ENCODE results near the gene ZFP36L2.
"Not testable (repeated sequence)": the region's sequence is repeated elsewhere in the genome, so short reads cannot be mapped to it uniquely, and the experiment has no call there.

Gene ZFP36L2

DNA sequence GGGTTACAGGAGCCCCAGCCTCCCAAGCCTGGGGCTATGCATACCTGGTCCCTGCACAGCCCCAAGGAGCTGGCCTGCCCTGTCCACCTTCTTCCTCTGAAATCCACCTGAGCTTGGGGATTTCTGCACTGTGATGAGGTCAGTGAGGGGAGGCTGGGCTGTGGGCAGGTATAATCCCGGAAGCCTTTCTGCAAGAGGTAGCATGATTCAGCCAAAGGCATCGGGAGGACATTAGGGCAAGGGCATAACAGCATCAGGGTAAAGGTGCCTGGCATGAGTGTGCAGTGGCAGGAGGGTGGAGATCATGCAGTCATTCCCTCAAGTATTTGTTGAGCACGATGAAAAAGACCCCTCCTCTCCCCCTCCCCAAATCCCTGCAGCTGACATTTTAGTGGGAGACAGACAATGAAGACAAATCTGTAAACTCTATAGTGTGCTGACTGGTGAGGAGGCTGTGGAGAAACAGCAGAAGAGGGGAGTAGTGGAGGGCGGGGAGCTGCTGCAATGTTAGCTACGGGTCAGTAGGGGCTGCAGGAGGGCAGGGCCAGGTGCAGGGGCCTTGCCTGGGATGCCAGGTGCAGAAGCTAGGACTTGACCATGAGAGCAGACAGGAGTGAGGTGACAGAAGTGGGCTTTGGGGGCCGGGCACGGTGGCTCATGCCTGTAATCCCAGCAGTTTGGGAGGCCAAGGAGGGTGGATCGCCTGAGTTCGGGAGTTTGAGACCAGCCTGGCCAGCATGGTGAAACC is 18.7 kb downstream of the ZFP36L2 start:
- DNase-seq (ENCODE audit: low read depth in 3 of 3) = no peak

DNA sequence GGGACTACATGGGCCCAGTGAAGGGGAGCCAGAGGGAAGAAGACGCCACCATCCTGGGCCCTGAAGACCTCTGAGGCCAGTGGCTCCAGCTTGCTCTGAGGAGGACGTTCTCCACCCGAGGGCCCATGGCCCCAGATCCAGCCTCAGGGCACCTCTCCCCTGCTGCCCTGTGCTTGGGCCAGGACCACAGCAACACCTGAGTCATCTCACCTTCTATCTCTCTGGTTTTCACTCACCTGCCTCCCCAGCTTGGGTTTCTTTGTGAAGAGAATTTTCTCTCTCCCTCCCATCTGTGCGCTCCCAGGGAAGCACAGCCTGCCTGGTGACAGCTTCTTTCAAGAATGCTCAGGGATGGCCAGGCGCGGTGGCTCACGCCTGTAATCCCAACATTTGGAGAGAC is 19.8 kb downstream of the ZFP36L2 start:
- no peak for DNase-seq (ENCODE audit: low read depth in 3 of 3)

DNA sequence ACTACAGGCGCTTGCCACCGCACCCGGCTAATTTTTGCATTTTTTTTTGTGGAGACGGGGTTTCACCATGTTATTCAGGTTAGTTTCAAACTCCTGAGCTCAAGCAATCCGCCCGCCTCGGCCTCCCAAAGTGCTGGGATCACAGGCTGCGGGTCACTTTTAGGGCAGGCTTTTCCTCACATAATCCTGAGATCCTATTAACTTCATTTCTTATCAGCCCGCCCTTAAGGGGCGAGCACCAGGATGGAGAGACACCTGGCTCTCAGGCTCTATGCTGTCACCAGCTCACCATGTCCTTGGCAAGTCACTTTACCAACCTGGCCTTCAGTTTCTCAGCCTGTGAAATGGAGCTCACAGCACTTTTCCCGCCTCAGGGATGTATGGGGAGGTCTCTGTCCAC is 23.0 kb downstream of the ZFP36L2 start:
- DNase-seq (ENCODE audit: low read depth in 3 of 3) = no peak

DNA sequence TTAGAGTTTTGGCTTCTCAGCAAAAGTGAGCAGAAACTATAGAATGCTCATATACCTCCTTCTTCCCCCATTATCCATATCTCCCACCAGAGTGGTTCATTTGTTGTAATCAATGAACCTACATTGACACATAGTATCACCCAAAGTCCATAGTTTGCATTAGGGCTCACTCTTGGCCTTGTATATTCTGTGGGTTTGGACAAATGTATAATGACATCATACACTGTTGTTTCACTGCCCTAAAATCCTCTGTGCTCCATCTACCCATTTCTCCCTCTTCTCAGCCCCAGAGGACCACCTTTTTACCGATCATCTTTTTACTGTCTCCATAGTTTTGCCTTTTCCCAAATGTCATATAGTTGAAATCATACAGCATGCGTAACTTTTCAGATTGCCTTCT is 24.1 kb downstream of the ZFP36L2 start:
- DNase-seq (ENCODE audit: low read depth in 3 of 3) = no peak

DNA sequence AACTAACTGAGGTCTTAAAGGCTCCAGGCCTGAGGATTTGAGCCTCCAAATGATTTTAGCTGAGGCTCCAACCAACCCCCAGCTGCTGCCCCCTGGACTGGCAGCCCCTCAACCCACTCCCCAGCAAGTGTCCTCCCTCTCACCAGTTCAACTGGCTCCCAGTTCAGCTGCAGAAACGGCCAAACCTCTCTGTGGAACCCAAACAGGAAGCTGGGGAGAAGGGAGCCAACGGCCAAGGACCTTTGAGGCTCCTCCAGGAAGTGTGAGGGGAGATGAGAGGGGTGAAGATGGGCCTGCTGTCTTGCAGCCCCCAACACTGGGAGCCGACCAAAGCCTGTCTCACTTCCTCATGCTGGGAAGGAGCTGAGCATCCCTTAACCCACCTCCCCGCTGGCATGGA is 24.9 kb downstream of the ZFP36L2 start:
- DNase-seq (ENCODE audit: low read depth in 3 of 3) = no peak

DNA sequence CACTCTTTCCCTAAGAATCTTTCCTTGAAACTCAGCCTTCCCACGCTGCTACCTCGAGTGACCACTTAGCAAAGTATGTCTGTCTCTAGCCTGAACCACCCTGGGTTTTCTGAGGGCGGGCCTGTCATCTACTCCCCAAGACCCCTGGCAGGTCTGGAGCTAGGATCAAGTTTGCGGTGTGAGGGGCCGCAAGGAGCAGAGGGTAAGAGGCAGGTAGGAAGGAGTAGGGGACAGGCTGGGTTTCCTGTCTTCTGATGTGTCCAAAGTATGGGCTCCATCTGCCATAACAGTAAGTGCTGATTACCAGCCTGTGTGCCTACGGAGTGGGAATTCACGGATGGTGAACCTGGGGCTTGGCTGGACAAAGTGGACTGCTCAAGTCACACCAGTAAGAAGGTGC is 25.4 kb downstream of the ZFP36L2 start:
- no peak for DNase-seq (ENCODE audit: low read depth in 3 of 3)

DNA sequence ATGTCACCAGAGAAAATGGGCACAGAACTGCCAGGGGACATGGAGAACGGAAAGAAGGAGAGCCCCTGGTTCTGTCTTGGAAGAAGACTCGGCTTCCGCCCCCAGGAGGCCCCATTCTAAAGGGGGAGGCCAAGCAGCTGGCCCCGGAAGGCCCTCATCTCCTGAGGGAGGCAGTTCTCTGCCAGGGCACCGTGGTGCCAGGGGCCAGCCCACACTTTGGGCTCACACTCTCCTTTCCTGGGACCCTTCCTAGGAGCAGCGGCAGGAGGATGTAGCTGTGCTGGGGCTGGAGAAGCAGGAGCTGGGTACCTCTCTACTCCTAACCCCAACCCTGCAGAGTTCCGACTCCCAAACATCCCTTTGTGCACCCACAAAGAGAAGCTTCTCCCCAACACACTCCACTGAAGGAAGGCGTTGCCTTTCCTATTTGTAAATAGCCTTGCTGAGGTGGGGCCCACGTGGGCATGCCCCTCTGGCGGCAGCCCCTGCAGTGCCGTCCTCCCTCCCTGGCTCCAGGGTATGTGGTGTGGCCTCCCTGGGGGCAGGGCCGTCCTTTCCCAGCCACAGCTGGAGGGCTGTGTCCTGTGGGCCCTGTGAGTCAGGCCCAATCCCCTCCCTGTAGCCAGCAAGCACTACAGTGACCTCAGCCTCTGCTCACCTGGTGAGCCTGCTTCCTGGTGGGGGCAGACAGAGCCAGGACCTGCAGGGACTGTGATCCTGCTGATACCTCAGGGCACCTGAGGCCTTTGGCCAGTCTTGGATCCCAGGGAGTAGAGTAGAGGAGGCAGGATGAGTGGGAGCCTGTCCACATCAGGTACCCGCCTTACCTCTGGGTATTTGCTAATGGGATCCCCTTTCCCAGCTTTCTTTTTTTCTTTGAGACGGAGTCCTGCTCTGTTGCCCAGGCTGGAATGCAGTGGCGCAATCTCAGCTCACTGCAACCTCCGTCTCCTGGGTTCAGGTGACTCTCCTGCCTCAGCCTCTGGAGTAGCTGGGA is 26.6 kb downstream of the ZFP36L2 start:
- DNase-seq (ENCODE audit: low read depth in 3 of 3) = no peak

DNA sequence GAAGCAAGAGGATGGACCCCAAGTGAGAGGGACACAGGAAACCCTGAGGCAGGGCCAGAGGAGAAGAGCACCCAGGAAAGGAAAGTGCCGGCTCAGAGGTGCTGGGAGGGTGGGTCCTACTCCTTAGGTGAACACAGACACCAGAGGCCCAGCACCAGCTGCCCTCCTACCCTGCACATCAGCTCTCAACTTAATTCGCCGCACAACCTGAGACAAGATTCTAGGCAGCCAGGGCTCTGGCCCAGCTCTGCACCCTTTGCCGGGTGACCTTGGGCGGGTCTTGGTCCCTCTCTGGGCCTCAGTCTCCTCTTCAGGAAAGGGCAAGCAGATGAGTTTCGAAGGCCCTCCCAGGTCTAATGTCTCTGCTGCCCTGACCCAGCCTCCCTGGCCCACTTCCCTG is 28.1 kb downstream of the ZFP36L2 start:
- no peak for DNase-seq (ENCODE audit: low read depth in 3 of 3)

DNA sequence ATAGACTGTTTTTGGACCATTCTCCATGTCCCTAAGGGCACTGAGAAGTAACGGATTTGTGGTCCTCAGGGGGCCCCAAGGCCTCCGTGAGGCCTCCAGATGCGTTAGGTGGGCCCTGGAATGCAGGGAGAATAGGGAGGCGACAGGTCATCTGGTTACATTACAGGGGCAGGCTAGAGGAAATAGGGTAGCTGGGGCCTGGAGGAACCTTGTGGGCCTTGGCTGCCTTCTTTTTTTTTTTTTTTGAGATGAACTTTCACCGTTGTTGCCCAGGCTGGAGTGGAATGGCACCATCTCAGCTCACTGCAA is 28.9 kb downstream of the ZFP36L2 start:
- DNase-seq (ENCODE audit: low read depth in 3 of 3) = no peak

DNA sequence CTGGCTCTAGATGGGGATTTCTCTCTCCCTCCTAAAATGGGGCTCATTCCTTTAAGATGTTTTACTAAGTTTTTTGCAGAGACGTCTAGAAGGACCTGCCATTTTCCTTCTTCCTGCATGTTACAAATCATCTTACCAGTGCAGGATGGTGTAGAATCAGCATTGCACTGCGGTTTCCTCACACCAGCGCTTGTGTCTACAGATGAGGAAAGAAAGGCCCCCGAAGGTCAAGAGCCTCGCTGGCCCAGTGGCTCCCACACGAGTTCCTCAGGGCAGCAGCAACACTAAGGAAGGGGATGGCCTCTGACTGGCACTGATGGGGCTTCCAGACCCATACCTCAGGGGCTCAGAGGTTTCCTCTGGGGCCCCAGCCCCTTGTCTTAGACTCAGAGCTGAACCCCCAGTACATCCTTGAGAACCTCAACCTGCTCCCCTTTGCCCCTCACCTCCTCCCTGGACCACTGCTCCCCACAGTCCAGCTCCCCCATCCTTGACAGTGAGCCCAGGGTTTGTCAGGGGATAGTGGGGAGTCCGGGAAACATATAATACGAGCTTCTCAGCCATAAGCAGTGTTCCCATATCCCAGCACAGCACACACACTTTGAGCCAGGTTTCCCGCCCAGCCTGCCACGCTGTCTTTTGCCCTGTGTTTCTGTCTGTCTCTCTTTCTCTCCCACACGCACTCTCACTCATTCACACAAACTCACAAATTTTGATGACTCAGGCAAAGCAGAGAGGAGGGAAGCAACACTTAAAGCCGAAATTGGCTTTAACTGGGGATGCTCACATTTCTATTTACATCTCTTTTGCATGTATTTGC is 29.4 kb downstream of the ZFP36L2 start:
- DNase-seq (ENCODE audit: low read depth in 3 of 3) = no peak

DNA sequence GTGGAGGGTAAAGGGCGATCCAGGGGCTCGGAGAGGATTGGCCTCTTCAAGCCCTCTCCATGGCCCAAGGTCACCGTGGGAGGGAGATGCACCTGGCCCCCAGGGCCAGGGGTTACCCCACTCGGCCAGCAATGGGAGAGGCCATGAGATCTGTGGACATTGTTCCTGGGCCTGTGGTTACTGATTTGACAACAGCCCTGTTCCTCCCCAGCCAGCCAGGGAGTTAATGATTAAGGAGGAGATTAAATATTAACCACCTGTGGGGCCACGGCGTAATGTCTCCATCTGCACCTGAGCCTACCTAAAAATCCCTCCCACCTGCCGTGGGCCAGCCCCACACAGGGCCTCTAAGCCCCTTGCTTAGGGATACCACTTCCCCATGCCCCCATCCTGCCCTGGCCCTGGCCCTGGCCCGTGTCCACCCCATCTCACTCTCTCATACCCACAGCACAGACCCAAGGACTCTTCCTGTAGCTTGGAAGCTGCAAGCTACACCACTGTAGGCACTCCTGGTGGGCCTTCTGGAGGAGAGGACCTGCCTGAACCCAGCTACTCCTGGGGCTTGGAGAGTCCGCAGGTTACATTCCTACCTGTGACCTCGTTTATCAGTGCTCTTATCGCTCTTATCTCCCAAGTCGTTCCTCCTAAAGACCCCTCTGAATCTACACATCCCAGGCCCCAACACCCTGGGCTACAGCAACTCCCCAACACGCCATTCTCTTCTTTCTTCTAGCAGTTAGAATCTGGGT is 32.1 kb downstream of the ZFP36L2 start:
- no peak for DNase-seq (ENCODE audit: low read depth in 3 of 3)

DNA sequence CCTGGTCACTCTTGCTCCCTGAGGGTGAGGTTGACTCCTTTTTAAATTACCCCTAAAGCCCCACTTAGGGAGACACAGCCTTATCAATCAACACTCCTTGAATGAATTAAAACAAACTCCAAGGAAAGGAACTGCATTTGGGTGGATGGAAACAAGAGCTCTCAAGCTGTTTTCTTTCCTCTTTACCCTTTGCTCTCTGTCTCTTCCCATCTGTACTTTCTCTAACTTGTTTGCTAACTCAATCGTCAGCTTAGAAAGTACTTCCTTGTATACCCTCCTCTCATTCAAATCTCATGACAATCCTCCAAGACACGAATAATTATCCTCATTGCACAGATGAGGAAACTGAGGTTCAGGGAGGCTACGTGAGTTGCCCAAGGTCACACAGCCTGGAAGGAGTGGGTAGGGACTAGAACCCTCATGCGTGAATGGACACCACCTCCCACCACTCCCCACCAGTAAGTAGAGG is 32.7 kb downstream of the ZFP36L2 start:
- no peak for DNase-seq (ENCODE audit: low read depth in 3 of 3)

DNA sequence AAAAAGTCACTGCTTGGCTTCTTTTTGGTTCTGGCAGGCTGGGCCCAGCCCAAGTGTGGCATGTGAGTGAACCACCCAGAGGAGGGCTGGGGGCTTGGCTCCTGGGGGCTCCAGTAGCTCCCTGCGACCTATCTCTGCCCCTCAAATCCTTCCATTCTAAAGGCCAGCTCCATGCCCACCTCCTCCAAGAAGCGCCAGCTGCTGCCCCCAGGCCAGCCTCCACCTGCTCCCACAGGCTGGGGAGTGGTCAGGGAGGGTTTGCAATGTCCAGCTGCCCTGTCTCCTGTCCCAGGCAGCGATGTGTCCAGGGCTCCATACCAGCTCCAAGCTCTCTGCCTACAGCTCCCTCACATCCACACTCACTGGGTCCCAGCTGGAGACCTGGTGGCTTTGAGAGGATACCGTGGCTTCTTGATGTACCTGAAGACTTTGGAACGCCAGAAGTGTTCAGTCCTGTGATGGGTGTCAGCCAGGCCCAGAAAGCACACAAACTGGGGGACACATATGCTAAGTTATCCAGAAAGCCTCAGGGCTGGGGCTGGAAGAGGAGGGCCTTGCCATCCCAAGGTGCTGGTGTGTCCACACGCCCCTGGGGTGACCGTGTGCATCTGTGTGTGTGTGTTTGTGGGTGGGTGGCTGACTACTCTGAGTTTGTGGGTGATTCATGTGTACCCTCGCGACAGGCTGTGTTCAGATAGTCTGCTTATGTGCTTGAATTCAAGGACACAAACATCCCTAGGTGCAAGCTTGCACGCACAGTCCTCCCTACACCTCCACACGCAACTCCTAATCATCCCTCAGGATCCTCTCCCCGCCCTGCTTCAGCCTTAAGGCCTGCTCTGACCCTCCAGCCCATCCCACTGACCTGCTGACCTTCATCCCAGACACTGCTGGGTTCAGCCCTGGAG is 33.4 kb downstream of the ZFP36L2 start:
- no peak for DNase-seq (ENCODE audit: low read depth in 3 of 3)

DNA sequence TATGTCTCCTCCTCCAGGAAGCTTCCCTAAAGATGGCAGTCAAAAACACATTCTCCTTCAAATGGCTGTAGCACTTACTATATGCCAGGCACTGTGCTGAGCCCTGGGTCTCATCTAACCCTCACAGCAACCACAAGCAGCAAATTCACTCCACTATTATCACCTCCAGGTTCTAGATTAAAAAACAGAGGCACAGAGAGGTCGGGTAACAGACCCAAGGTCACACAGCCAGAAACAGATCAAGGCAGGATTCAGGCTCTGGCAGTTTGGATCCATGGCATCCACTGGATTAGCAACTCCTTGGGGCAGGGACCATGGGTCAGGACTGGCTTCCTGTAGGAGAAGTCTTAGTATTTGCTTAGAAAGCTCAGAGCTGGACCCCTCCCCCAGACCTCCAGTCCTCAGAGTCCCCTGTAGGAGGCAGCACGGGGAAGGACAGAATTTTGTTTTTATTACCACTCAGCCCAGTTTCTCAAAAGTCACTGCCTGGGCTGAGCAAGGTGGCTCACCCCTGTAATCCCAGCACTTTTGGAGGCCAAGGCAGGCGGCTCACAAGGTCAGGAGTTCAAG is 34.4 kb downstream of the ZFP36L2 start:
- DNase-seq (ENCODE audit: low read depth in 3 of 3) = no peak

DNA sequence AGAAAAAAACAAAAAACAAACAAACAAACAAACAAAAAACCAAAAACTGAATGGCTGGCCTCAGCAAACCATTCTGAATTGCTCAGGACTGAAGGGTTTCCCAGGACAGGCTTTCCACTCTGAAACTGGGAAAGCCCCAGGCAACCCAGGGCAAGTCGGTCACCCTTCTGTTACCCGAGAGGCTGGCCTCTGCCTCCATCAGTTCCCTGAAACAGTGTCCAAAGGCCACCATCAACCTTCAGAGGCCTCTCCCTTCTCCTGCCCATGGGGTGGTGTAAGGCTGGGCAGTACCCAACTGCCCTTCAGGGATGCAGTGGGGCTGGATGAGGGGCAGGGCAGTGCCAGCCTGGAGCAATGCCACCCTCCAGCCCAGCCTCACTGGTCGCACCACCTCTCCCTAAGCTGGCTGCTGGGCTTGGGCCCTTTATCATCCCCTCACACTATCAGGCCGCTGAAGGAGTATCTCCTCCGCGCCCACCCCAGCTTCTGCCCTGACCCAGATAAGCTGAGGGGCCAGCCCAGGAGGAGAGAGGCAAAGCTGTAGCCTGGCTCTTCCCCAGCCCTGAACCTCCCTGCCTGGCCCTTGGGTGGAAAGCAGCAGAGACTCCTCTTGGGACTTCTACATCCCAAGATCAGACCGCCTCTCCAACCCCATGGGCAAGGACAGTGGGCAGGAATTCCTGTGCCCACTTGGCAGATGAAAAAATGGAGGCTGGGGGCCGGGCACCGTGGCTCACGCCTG is 35.9 kb downstream of the ZFP36L2 start:
- DNase-seq (ENCODE audit: low read depth in 3 of 3) = no peak

DNA sequence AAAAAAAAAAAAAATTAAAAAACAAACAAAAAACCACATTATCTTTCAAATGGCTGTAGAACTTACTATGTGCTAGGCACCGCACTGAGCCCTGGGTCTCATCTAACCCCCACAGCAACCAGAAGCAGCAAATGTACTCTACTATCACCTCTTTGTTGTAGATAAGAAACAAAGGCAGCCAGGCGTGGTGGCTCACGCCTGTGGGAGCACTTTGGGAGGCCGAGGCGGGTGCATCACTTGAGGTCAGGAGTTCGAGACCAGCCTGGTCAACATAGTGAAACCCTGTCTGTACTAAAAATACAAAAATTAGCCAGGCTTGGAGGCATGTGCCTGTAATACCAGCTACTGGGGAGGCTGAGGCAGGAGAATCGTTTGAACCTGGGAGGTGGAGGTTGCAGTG is 36.5 kb downstream of the ZFP36L2 start:
- not testable (repeated sequence) for DNase-seq (ENCODE audit: low read depth in 3 of 3)

DNA sequence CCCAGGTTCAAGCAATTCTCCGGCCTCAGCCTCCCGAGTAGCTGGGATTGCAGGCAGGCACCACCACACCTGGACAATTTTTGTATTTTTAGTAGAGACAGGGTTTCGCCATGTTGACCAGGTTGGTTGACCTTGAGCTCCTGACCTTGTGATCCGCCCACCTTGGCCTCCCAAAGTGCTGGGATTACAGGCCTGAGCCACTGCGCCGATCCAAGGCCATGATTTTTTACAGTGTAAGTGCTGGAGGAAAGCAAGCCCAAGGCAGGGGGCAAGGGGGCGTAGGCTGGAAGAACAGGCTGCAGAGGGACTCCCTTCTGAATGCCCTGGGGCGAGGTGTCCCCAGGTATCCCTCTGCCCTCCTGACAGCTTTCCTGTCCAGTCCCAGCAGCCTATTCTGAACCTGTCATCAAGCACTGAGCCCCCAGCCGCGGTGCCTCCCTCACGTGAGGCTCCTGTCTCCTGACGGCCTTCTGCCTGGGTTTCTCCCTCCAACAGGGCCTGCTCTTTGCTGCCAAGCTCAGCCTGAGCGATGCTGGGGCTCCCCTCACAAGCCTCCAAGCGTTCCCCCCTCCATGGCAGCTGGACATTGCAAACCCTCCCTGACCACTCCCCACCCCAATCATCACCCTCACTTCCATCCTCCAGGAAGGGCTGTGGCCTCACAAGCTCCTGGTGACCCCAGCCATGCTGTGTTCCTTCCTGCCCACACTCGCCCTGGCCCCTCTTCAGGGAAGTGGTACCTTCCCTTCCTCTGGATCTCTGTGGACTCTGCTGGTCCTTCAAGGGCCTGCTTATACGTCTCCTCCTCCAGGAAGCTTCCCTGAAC is 37.6 kb downstream of the ZFP36L2 start:
- DNase-seq (ENCODE audit: low read depth in 3 of 3) = no peak

DNA sequence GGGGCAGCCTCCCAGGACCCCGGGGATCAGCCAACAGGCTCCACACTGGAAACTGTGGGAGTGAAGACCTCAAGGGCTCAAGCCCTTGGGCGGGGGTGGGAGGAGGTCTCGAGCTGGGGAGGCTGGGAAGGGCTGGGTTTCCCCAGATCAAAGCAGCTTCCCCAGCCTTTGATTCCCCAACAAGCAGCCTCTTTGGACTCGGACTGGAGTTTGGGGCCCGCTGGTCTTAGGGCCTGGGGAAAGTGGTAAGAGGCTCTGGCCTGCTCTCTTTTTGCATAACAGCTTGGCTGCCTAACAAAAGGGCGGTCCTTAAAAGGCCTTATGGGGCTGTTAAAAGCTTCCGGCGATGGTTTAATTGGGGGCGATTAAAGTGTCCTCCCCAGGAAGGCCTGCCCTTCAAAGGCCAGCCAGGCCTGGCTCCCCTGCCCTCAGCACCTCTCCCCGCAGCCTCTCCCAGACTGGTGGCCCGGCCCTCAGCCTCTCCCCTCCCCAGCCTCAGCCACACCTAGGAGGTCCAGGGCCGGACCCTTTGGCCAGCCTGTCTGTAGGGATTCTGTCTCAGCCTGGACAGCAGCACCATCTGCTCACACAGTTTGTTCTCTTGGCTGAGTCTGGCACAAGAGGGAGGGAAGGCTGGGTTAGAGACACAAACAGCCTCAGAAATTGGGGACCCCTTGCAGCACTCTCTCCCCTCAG is 39.6 kb downstream of the ZFP36L2 start:
- DNase-seq (ENCODE audit: low read depth in 3 of 3) = no peak
